ENCODE data around the gene RIPK1.

- TF ChIP-seq SREBF2 (CRISPR knock-in tag; IDR thresholded peaks at IDR 0.05) (no peak), ZNF609 (CRISPR knock-in tag; IDR thresholded peaks at IDR 0.05; ENCODE audit: borderline replicate concordance) (no peak), POLR2A (conservative IDR thresholded peaks at IDR 0.05) (no peak)
Measured at GRCh38 chr6:3057063-3057770, 11.1 kb upstream of the RIPK1 start.
